HG03108 (cell line): ENCODE data around the gene ACR.

Source experiments
- ATAC-seq: cut with Tn5 transposase; IDR thresholded peaks from one replicate; pipeline ENCODE4 v1.9.1; 2021; ENCODE audit warnings: moderate library complexity; ENCODE audit not compliant: unreplicated experiment

ACR gene

GRCh38 chr22:50737728-50738648 is at the start of gene ACR:
TSS of gene ACR (plus strand) at chr22:50738204. CDS start at chr22:50738236, 32 bp downstream.
- no peak for ATAC-seq

GRCh38 chr22:50688448-50688847 is 49.6 kb upstream of the ACR start:
- ATAC-seq = no peak

GRCh38 chr22:50691521-50691920 is 46.5 kb upstream of the ACR start:
- no peak for ATAC-seq

- no peak for ATAC-seq
Observed at GRCh38 chr22:50693462-50693861, 44.5 kb upstream of the ACR start.

- ATAC-seq = no peak
Observed at GRCh38 chr22:50694099-50694605, 43.9 kb upstream of the ACR start.

- ATAC-seq = no peak
Observed at GRCh38 chr22:50694766-50695420, 43.1 kb upstream of the ACR start.

- no peak for ATAC-seq
Observed at GRCh38 chr22:50695421-50696250, 42.4 kb upstream of the ACR start.

- ATAC-seq = no peak
Observed at GRCh38 chr22:50696251-50696798, 41.7 kb upstream of the ACR start.

GRCh38 chr22:50696799-50697561 is 41.0 kb upstream of the ACR start:
- no peak for ATAC-seq

- ATAC-seq = no peak
Observed at GRCh38 chr22:50697667-50698506, 40.1 kb upstream of the ACR start.

- no peak for ATAC-seq
Observed at GRCh38 chr22:50698546-50698945, 39.5 kb upstream of the ACR start.

- no peak for ATAC-seq
Observed at GRCh38 chr22:50699001-50699755, 38.8 kb upstream of the ACR start.

- no peak for ATAC-seq
Observed at GRCh38 chr22:50699756-50700386, 38.1 kb upstream of the ACR start.

- no peak for ATAC-seq
Observed at GRCh38 chr22:50700387-50701075, 37.5 kb upstream of the ACR start.

- ATAC-seq = no peak
Observed at GRCh38 chr22:50701076-50701419, 37.0 kb upstream of the ACR start.

- no peak for ATAC-seq
Observed at GRCh38 chr22:50701428-50702154, 36.4 kb upstream of the ACR start.

- ATAC-seq = no peak
Observed at GRCh38 chr22:50702261-50702671, 35.7 kb upstream of the ACR start.
